ENCODE data around the gene TWSG1.
"Not testable (repeated sequence)": the region's sequence is repeated elsewhere in the genome, so short reads cannot be mapped to it uniquely, and the experiment has no call there.

Gene TWSG1

DNA sequence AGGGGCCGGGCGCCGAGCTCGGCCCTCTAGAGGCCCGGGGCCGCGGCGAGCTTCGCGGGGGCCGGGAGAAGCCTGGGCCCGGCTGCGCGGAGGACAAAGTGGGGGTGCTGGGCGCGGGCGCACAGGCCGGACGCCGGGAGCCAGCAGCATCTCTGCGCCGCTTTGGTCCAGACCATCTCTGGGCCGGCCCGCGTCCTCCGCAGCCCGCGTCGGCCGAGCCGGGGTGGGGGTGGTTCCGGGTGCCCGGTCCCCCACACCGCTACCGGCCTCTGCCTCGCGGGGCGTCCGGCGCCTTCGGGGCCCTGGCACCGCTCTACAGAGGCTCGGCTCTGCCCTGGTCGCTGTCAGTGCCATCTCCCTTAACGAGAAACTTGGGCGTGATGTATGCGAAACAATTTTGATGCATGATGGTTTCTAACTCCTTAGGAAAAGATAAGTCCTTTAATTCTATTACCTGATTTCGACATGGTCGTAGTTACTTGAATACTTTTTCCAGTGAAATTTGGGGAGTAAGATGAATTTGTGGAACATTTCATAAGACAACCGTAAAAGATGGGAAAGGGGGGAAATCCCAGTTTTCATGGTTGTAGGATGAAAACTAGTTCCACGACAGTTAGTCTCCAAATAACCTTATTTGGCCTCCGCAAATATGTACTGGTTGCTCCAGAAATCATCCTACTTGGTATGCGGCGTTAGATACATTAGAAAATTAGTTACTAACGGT is 562 bp downstream of the TWSG1 start:
- peak in 1 of 3 experiments; percentile 4 for DNase-seq (ENCODE audit: low read depth in 2 of 3, low spot score in 2 of 3)

DNA sequence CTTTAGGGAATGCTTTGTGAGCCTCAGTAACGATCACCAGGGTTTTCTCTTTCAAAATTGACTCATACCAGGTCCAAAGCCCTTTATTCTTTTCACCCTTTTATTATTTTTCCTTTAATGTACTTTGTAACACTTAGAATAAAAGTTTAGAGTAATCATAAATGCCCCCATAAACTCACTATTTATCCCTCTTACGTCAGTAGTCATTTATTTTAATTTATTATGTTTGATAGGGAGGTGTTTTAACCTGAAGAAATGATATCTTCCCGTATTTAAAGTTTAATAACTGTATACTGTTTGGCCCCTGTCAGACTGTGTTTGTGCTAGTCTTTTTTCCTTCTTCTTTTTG is 1.1 kb downstream of the TWSG1 start:
- no peak for DNase-seq (ENCODE audit: low read depth in 2 of 3, low spot score in 2 of 3)

DNA sequence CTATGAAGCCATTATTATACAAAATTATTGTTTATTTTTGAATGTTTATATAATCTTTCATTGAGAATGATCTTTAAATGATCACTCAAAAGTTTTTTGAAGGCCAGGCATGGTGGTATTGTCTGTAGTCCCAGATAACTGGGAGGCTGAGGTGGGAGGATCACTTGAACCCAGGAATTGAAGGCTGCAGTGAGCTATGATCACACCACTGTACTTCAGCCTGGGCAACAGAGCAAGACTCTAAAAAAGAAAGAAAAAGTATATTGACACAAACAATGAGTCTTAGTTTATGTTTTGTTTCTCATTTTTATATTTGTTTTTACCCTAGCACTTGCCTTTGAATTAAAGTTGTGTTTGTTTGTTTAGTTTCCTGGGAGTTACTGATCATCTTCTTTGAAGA is 2.3 kb downstream of the TWSG1 start:
- DNase-seq (ENCODE audit: low read depth in 2 of 3, low spot score in 2 of 3): no peak

DNA sequence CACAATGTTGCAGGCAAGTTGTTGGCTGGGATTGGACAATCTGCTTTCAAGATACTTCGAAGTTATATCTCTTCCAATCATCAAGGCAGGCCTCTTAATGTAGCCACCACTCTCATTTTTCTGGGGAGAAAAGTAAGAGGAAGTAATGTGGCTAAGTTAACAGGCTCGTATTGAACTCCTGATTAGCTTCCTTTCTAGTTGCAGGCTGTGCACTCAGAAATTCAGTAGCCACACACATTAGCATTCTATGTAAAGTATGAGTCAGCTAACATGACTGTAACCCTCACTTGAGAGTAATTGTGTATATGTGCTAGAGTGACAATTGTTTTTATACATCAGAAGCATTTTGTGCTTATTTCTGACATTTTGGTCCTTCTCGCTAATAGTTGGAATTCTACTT is 3.3 kb downstream of the TWSG1 start:
- no peak for DNase-seq (ENCODE audit: low read depth in 2 of 3, low spot score in 2 of 3)

DNA sequence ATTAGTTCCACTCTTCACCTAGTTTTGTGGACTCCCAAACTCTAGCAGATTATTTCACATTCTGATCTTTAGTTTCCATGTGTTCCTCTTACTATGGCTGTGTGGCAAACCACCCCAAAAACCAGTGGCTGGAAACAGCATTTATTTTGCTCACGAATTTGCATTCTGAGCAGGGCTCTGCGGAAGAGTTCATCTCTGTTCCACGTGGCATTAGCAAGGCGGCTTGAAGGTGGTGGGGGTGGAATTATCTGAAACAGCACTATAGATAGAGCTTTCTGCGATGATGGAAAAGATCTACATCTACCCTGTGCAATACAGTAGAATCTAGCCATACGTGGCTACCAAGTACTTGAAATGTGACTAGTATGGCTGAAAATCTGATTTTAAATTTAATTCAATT is 5.9 kb downstream of the TWSG1 start:
- DNase-seq (ENCODE audit: low read depth in 2 of 3, low spot score in 2 of 3): no peak

DNA sequence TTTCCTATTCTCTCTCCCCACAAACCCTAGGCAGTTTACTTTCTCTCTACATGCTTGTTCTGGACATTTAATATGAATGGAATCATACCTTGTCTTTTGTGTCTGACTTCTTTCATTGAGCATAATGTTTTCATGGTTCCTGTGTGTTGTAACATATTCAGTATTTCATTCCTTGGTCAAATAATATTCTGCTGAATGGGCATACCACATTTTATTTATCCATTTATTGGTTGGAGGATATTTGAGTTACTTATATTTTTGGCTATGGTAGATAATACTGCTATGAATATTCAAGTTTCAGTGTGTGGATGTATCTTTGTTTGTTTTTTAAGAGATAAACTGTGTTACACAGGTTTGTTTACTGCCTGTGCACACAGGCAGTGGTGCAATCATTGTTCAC is 9.0 kb downstream of the TWSG1 start:
- DNase-seq (ENCODE audit: low read depth in 2 of 3, low spot score in 2 of 3): no peak

DNA sequence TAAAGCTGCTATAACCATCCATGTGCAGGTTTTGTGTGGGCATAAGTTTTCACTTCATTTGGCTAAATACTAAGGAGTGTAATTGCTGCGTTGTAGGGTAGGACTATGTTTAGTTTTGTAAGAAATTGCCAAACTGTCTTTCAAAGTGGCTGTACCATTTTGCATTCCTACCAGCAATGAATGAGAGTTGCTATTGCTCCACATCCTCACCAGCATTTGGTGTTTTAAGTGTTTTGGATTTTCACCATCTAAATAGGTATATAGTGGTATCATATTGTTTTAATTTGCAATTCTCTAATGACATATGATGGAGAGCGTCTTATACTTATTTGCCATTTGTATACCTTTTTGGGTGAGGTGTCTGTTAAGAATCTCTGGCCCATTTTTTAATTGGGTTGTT is 12.2 kb downstream of the TWSG1 start:
- DNase-seq (ENCODE audit: low read depth in 2 of 3, low spot score in 2 of 3): no peak

DNA sequence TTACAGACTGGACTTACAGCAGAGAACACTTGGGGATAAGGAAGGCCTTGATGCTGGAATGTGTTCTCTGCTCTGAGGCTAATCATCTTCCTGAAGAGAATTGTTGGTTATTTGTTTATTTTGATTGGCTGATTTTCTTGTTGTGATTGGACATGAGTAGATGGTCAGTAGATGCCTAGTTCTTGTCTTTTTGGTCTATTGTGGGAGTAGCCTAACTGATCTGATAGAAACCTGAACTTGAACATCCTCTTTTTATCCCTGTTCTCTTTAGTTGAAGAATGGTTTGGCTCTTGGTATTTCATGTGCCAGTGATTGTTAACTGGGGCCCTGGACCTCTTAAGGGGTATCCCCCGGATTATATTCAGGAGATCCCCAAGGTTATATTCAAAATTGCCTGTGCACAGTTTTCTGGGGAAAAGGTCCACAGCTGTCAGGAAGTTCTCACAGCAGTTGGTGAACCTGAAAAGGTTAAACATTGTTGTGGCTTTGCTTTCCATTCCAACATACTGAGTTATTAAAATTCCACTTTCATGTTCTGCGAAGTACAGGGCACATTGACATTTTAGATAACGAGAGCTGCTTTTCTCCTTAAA is 13.6 kb downstream of the TWSG1 start:
- no peak for DNase-seq (ENCODE audit: low read depth in 2 of 3, low spot score in 2 of 3)

DNA sequence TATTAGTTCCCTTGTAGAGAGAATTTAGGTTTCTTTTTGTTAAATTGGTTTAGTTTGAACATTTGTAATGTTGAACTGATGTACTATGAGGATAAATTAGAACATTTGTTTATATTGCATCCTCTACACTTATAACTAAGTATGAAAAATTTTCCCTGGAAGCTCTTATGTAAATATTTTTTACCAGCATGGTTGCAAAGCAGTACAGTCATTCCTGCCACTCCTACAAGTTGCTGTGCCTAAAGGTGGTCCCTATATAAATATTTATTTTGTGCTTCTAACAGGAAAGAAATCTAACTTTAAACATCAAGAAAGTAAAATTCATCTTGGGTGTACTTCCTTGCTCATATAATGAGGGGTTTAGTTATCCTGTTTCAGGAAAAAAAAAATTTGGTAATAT is 14.2 kb downstream of the TWSG1 start:
- no peak for DNase-seq (ENCODE audit: low read depth in 2 of 3, low spot score in 2 of 3)

DNA sequence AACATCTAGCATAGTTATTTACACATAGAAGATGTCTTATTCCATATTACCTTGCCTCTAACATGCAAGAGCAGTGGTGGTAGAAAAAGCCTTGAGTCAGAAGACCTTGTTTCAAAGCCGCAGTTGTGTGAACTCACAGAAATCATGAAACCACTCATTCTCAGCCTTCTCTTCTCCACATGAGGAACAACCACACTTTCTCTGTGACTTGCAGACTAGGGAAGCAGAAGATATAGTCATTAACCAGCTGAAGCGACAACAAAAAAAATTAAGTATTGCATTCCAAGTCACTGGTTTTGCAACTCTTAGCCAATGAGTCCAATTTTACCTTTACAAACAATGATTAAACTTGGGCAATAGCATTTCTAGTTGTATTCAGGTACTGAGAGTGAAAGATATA is 19.0 kb downstream of the TWSG1 start:
- no peak for DNase-seq (ENCODE audit: low read depth in 2 of 3, low spot score in 2 of 3)

DNA sequence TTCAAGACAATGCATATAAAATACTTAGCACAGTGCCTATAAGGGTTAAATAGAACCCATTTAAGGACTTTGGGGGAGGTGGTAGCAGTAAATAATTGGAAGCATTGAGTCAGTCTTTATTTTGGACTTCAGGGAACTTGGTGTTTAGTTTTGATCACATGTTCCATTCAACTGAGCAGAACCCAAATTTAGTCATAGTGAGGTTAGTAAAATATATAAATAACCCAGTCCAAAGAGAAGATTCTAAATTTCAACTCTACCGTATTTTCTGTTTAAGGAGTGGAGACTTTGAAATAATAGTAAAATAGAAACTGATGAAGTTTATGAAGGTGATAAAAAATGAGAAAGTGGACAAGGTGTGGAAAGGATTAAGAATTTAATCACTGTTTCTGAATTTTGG is 19.7 kb downstream of the TWSG1 start:
- no peak for DNase-seq (ENCODE audit: low read depth in 2 of 3, low spot score in 2 of 3)

DNA sequence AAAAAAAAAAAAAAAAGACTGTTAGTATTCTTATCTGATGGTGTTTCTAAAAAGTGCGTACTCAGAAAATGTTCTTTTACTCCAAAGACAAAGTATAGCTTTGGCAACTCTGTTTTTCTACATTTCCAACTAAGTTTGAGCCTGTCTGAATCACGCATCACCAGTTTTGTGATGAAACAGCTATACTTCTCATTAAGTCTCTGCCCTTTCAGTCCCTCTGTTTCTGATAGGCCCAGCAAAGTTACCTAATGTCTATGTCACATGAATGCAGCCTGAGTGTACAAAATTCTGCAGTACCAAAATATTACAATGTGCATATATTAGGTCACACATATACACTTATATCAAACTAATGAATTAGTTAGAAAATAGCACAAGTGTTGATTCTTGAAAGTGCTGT is 22.4 kb downstream of the TWSG1 start:
- no peak for DNase-seq (ENCODE audit: low read depth in 2 of 3, low spot score in 2 of 3)

DNA sequence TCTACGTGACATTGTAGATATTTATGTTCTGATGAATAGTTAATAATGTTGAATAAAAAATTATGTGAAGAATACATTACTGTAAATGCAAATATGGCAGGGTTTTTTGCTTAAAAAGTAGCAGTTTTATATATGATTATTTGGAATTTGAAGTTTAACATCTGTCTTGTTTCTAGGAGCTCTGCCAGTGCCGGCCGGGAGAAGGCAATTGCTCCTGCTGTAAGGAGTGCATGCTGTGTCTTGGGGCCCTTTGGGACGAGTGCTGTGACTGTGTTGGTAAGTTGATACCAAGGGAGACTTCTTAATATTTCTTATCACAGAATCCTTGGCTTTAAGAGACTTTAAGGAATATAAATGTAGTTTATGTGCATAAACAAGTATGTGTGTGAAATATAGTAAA is 25.2 kb downstream of the TWSG1 start:
- DNase-seq (ENCODE audit: low read depth in 2 of 3, low spot score in 2 of 3): no peak

DNA sequence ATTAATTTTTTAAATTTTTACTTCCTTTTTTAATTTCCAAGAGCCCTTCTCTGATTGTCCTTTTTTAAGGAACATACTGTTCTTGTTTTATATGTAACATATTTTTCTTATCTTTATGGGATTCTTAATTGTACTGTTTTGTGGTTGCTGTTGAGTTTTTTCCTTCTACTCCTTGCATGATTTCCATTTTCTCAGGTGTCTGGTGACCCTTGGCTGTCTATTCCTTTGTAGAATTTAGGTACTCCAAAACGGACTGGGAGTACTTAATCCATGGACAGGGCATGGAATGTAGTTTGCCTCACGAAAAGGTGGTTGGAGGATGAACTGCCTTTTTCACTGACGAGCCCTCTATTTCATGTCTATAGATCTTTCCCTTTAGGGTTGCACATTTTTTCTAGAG is 26.6 kb downstream of the TWSG1 start:
- no peak for DNase-seq (ENCODE audit: low read depth in 2 of 3, low spot score in 2 of 3)

DNA sequence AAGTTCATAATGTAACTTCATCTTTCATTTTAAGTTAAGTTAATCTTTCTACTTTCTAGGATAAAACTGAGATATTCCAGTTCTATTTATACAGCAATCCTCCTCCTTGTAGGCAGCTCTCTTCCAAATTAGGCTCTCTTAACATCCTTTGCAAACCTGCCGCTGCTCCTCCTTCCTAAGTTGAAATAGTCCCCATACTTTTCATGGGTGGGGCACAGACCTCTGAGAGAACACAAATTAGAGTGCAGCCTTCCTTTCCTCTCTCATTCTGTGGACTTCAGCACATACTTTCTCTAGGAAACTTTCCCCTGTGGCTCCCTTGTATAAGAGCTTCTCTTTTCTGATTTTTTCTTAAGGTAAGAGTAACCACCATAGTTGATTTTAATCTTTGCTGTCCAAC is 28.3 kb downstream of the TWSG1 start:
- DNase-seq (ENCODE audit: low read depth in 2 of 3, low spot score in 2 of 3): no peak

DNA sequence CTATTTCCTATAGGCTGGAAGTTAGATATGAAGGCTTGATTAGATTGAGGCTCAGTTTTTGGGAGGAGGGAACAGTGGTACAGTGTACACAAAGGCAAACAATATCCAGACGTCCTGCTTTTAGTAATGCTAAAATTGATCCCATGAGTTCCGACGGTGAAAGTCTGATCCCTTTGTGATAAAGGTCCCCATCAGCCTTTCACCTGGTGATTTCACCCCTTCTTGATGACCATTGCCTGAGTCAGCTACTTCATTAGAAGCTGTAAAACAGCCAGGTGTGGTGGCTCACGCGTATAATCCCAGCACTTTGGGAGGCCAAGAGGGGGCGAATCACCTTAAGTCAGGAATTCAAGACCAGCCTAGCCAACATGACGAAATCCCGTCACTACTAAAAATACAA is 29.7 kb downstream of the TWSG1 start:
- DNase-seq (ENCODE audit: low read depth in 2 of 3, low spot score in 2 of 3): no peak

DNA sequence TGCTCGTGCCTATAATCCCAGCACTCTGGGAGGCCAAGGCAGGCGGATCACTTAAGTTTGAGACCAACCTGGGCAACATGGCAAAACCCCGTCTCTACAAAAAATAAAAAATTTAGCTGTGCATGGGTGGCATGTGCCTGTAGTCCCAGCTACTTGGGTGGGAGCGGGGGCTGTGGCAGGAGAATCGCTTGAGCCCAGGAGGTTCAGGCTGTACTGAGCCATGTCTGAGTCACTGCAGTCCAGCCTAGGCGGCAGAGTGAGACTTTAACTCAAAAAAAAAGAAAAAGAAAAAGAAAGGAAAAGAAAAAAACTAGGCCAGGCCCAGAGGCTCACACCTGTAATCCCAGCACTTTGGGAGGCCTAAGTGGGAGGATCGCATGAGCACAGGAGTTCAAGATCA is 30.8 kb downstream of the TWSG1 start:
- no peak for DNase-seq (ENCODE audit: low read depth in 2 of 3, low spot score in 2 of 3)

DNA sequence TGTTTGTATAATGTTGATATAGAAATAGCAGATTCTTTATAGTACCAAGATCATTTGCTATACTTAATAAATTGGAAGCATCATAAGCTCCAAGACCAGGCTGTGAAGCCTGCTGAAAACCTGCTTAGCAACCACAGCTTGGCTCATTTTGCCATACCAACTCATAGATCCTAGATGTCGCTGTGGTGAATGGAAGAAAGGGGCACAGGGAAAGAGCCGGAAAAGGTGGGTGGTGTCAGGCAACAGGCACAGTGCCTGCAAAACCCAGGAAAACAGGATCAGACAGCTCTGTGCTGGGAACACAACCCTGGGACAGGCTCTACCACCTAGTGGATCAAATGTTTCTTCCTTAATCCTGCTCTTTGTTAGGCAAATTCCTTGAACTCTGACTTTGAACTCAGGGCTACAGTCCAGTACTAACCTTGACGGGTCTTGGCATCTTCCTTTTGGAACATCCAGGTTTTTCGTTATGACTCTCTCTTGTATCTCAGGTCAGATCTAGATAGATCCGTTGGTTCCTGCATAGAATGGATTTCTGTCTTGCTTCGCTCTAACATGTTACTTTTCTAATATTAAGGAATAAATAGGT is 31.6 kb downstream of the TWSG1 start:
- DNase-seq (ENCODE audit: low read depth in 2 of 3, low spot score in 2 of 3): no peak

DNA sequence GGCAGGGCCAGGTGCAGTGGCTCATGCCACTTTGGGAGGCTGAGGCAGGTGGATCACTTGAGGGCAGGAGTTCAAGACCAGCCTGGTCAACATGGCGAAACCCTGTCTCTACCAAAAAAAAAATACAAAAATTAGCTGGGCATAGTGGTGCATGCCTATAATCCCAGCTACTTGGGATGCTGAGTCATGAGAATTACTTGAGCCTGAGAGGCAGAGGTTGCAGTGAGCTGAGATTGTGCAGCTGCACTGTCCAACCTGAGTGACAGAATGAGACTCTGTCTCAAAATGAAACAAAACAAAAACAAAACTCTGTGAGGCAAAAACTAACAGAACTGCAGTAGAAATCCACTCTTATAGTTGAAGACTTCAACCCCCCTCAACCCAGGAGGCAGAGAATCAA is 38.7 kb downstream of the TWSG1 start:
- DNase-seq (ENCODE audit: low read depth in 2 of 3, low spot score in 2 of 3): not testable (repeated sequence)

DNA sequence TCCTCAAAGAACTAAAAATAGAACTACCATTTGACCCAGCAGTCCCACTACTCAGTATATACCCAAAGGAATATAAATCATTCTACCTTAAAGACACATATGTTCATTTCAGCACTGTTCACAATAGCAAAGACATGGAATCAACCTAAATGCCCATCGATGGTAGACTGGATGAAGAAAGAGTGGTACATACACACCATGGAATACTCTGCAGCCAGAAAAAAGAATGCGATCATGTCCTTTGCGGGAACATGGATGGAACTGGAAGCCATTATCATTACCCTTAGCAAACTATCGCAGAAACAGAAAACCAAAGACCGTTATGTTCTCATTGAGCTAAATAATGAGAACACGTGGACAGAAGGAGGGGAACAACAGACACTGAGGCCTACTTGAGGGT is 44.5 kb downstream of the TWSG1 start:
- no peak for DNase-seq (ENCODE audit: low read depth in 2 of 3, low spot score in 2 of 3)

DNA sequence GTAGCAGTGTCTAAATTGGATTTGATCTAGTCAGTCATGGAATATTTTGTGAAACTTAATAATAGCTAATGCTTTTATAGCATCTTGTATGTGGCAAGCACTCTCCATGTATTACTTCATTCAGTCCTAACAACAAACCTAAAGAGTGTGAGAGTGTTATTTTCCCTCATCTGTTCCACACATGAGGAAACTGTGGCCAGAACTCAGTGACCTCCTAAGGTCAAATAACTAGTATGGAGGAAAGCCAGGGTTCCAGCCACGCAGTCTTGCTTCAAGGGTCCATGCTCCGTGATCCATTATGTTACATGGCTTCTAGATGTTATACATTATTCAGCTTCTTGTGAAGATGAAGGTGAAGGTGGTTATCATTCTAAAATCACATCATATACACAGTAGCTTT is 45.5 kb downstream of the TWSG1 start:
- DNase-seq (ENCODE audit: low read depth in 2 of 3, low spot score in 2 of 3): no peak

DNA sequence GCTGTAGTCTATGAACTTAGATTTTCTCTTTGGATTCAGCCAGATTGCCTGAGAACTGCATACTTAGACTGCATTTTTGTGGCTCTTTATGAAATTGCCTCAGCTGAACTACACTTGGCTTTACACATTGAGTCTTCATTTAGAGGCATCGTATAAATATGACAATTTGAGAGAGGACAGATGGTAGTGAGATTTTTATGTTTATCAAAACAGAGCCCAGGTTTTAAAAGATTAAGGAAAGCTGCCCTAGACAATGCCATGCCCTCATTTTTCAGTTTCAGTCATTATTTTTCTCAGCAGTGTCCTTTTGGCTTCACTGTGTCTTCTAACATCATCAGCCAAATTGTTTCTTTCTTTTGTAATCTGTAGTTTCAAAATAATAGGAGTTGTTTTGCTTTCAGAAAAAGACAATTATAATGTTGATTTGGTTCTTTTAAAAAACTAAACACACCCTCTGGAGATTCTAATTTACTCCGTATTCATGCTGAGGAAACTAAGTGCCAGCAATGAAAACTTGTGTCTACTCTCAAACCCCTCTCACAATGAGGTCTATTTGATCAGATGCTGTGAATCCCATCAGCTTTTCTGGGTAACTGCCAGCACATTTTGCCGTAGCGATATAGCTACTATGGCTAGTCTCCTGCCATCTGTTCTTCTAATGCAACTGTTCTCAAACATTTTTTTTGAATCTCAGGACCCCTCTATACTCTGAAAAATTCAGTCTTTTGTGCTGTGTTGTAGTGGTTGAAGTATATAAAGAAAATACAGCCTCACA is 46.2 kb downstream of the TWSG1 start:
- DNase-seq (ENCODE audit: low read depth in 2 of 3, low spot score in 2 of 3): no peak
